Esophagus squamous epithelium (tissue), 5 donors: ENCODE results near the gene NPEPPS. TPM values are rescaled to one million over a fixed set of nuclear protein-coding genes. Genes with fewer than 3 reads are reported as not detected.

Source experiments
- DNase-seq: peaks from one replicate; lab custom pipeline; 2025; lab: John Stamatoyannopoulos, UW
- H3K27ac ChIP-seq, 4 donors: fragments of 200-600 bp; sonication (generic); one replicate each; pipeline ENCODE4 v1.5.1; 2016 to 2019; ENCODE audit warnings: mild to moderate bottlenecking in 1 of 4
- H3K27me3 ChIP-seq, 4 donors: fragments of 200-600 bp; sonication (generic); 1 replicate in 3 of 4; 2 replicates in 1 of 4; pipeline versions ENCODE4 v1.5.1 to v1.6.0; 2017 to 2021; ENCODE audit warnings: antibody characterized with exemption in 1 of 4
- H3K36me3 ChIP-seq, 3 donors: fragments of 200-600 bp; sonication (generic); one replicate each; pipeline ENCODE4 v1.5.1; 2016 to 2019
- H3K4me1 ChIP-seq, 3 donors: fragments of 200-600 bp; sonication (generic); one replicate each; pipeline ENCODE4 v1.5.1; 2017 to 2019
- H3K4me3 ChIP-seq, 4 donors: fragments of 200-600 bp; sonication (generic); 1 replicate in 3 of 4; 2 replicates in 1 of 4; pipeline ENCODE4 v1.5.1; 2016 to 2019; ENCODE audit warnings: mild to moderate bottlenecking in 2 of 4, moderate library complexity in 1 of 4
- H3K9me3 ChIP-seq, 3 donors: fragments of 200-600 bp; sonication (generic); one replicate each; pipeline ENCODE4 v1.5.1; 2016 to 2019
- POLR2A ChIP-seq, 4 donors: fragments of 450-650 bp; IDR thresholded peaks; one replicate each; pipeline ENCODE4 v1.6.1; 2017; ENCODE audit warnings: antibody characterized with exemption in 4 of 4, mild to moderate bottlenecking in 4 of 4, moderate library complexity in 3 of 4
- WGBS, 2 donors: methylation state at CpG; one replicate each; pipeline ENCODE4 v1.1.5; 2018; 5-methylcytosine and 5-hydroxymethylcytosine counted together
- intact Hi-C: fragments of 100-400 bp; cut with DNase I; formaldehyde crosslinking; loops from one replicate; pipeline ENCODE4 v1.15.0; 2022
- total RNA-seq, 4 donors: library from RNA; depleted of rRNA; stranded (reverse); fragments of >200 nt; gene quantifications; one replicate each; pipeline ENCODE4 v1.1.0, GENCODE V29; 2016
- TF ChIP-seq, protein P1 (sequence below), 6 experiments: fragments of 450-650 bp in 4 of 6; fragments of 200-600 bp in 2 of 6; sonication (generic) in 2 of 6; IDR thresholded peaks; one replicate each; pipeline ENCODE4 v1.5.1; 2016 to 2019; ENCODE audit warnings: antibody characterized with exemption in 6 of 6, mild to moderate bottlenecking in 4 of 6, moderate library complexity in 4 of 6
- donor health status: DM: yes; HTN: yes; CAD: no.

NPEPPS gene
- total RNA-seq, 4 donors from 2014 or later = 91.2 to 216 (median 172) TPM

DNA sequence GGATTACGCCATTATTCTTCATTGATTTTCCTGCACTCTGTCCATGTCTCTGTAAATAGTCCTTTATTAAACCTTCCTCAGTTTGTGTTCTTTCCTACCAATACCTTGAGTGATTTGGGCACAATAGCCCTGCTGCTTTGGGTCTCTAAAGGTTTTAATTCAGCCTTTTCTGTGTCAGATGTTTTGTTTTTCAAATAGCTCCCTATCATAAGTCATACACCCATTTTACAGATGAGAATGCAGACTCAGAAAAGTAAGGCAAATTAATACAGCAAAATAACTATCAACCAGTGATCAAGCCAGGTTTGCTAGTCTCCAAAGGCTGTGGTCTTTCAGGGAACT, 93.8 kb downstream of the NPEPPS start:
- H3K4me1 ChIP-seq = peaks cover 6 to 34% (median 20%) of the 10 kb centered on the region in 3 donors
- intact Hi-C loops = no loop called here
- DNase-seq = no peak
- H3K4me3 ChIP-seq = no peak overlapping the region
- no peak overlapping the region for H3K27ac ChIP-seq
- no peaks in the 10 kb centered on the region for H3K27me3 ChIP-seq
- no peak for TF ChIP-seq POLR2A (IDR thresholded peaks at IDR 0.05)
- TF ChIP-seq, protein P1, sequence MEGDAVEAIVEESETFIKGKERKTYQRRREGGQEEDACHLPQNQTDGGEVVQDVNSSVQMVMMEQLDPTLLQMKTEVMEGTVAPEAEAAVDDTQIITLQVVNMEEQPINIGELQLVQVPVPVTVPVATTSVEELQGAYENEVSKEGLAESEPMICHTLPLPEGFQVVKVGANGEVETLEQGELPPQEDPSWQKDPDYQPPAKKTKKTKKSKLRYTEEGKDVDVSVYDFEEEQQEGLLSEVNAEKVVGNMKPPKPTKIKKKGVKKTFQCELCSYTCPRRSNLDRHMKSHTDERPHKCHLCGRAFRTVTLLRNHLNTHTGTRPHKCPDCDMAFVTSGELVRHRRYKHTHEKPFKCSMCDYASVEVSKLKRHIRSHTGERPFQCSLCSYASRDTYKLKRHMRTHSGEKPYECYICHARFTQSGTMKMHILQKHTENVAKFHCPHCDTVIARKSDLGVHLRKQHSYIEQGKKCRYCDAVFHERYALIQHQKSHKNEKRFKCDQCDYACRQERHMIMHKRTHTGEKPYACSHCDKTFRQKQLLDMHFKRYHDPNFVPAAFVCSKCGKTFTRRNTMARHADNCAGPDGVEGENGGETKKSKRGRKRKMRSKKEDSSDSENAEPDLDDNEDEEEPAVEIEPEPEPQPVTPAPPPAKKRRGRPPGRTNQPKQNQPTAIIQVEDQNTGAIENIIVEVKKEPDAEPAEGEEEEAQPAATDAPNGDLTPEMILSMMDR (IDR thresholded peaks at IDR 0.05) = no peak
- 0% methylated on average over 1 of the region's 1 CpG for WGBS, 2 donors
- peaks cover 0 to 50% (median 2%) of the 10 kb centered on the region in 3 donors for H3K36me3 ChIP-seq
- H3K9me3 ChIP-seq = no peaks in the 10 kb centered on the region

DNA sequence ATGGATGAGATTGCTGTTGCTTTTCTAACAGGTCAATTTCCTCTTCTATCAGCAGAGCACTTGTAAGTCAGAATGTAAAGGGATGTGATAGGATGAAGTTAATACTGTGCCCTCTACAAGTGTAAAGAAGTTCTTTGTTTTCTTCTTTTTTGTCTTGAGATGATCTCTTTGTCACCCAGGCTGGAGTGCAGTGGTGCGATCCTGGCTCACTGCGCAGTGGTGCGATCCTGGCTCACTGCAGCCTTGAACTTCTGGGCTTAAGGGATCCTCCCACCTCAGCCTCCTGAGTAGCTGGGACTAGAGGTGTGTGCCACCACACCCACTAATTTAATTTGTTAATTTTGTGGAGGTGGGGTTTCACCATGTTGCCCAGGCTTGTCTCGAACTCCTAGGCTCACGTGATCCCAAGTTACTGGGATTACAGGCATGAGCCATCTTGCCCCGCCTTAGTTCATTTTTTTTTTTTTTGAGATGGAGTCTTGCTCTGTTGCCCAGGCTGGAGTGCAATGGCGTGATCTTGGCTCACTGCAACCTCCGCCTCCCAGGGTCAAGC, 97.2 kb downstream of the NPEPPS start:
- intact Hi-C loops = no loop called here
- H3K36me3 ChIP-seq = peaks cover 0 to 18% (median 0%) of the 10 kb centered on the region in 3 donors
- TF ChIP-seq POLR2A (IDR thresholded peaks at IDR 0.05) = no peak
- TF ChIP-seq, protein P1 (IDR thresholded peaks at IDR 0.05) = no peak
- 70 to 81% methylated on average over 8 of the region's 8 CpGs for WGBS, 2 donors
- no peak overlapping the region for H3K27ac ChIP-seq
- H3K4me3 ChIP-seq = no peak overlapping the region
- no peak for DNase-seq
- no peaks in the 10 kb centered on the region for H3K9me3 ChIP-seq
- H3K4me1 ChIP-seq = no peaks in the 10 kb centered on the region
- no peaks in the 10 kb centered on the region for H3K27me3 ChIP-seq

- H3K27me3 ChIP-seq = no peaks in the 10 kb centered on the region
- H3K4me1 ChIP-seq = no peaks in the 10 kb centered on the region
- no peak overlapping the region for H3K27ac ChIP-seq
- 78 to 86% methylated on average over 5 of the region's 5 CpGs for WGBS, 2 donors
- DNase-seq = no peak
- H3K36me3 ChIP-seq = peaks cover 0 to under 1% (median 0%) of the 10 kb centered on the region in 3 donors
- H3K4me3 ChIP-seq = no peak overlapping the region
- intact Hi-C loops = no loop called here
- H3K9me3 ChIP-seq = no peaks in the 10 kb centered on the region
- TF ChIP-seq, protein P1 (IDR thresholded peaks at IDR 0.05) = no peak
- no peak for TF ChIP-seq POLR2A (IDR thresholded peaks at IDR 0.05)
Measured at GRCh38 chr17:47629826-47630225, 98.9 kb downstream of the NPEPPS start.

GRCh38 chr17:47630614-47631013, 99.7 kb downstream of the NPEPPS start:
- Histone ChIP-seq H3K36me3 (no peaks in the 10 kb centered on the region), H3K27ac (no peak overlapping the region), H3K9me3 (no peaks in the 10 kb centered on the region), H3K4me1 (no peaks in the 10 kb centered on the region), H3K4me3 (no peak overlapping the region), H3K27me3 (no peaks in the 10 kb centered on the region)
- 85% methylated on average over 2 of the region's 2 CpGs; no CpG with 5 or more reads in 1 of the 2 donors for WGBS, 2 donors
- intact Hi-C loops = no loop called here
- no peak for DNase-seq
- TF ChIP-seq POLR2A (IDR thresholded peaks at IDR 0.05) = no peak
- TF ChIP-seq, protein P1 (IDR thresholded peaks at IDR 0.05) = no peak

DNA sequence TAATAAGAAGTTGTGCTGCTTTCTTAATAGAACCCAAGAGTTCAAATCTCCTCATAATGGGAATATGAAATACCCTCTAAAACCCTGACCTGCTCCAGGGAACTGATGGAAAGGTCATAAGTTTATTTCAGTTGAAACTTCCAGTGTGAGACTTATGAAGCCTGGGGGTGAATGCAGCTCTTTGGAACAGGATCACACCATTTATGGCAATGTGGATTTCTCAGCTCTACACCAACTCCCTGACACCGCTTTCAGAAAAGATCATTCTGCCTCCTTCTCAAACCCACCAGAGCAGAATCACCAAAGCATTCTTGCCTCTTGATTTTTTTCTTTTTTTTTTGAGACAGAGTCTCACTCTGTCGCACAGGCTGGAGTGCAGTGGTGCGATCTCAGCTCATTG, 102.1 kb downstream of the NPEPPS start:
- Histone ChIP-seq H3K27ac (peak overlapping the region in 1 of 4 donors; percentile 17), H3K4me3 (no peak overlapping the region), H3K4me1 (no peaks in the 10 kb centered on the region), H3K9me3 (no peaks in the 10 kb centered on the region), H3K27me3 (no peaks in the 10 kb centered on the region), H3K36me3 (peaks cover 0 to 3% (median 0%) of the 10 kb centered on the region in 3 donors)
- intact Hi-C loops = no loop called here
- TF ChIP-seq, protein P1 (IDR thresholded peaks at IDR 0.05) = no peak
- no peak for TF ChIP-seq POLR2A (IDR thresholded peaks at IDR 0.05)
- WGBS, 2 donors = 68 to 92% methylated on average over 3 of the region's 3 CpGs
- DNase-seq = no peak
